GM12801 (cell line): ENCODE data around the gene DNMT3L.

Experiments used
- CTCF ChIP-seq: IDR thresholded peaks from one replicate; pipeline ENCODE4 v1.5.1; 2011; ENCODE audit warnings: control low read depth; ENCODE audit not compliant: insufficient read length; ENCODE audit errors: extremely low read depth

Gene DNMT3L

DNA sequence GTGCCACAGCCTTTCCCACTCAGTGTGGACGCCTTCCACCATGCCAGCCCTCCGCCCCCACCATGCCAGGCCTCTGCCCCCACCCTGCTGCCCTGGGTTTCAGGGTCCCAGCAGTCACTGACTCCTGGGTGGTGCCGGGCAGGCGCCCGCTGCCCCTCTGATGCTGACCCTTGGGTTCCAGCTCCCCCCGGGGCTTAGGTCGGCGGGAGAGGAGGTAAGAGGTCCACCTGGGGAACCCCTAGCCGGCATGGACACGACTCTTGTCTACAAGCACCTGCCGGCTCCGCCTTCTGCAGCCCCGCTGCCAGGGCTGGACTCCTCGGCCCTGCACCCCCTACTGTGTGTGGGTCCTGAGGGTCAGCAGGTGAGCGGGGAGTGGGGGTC, 31.1 kb upstream of the DNMT3L start:
- no peak for TF ChIP-seq CTCF

DNA sequence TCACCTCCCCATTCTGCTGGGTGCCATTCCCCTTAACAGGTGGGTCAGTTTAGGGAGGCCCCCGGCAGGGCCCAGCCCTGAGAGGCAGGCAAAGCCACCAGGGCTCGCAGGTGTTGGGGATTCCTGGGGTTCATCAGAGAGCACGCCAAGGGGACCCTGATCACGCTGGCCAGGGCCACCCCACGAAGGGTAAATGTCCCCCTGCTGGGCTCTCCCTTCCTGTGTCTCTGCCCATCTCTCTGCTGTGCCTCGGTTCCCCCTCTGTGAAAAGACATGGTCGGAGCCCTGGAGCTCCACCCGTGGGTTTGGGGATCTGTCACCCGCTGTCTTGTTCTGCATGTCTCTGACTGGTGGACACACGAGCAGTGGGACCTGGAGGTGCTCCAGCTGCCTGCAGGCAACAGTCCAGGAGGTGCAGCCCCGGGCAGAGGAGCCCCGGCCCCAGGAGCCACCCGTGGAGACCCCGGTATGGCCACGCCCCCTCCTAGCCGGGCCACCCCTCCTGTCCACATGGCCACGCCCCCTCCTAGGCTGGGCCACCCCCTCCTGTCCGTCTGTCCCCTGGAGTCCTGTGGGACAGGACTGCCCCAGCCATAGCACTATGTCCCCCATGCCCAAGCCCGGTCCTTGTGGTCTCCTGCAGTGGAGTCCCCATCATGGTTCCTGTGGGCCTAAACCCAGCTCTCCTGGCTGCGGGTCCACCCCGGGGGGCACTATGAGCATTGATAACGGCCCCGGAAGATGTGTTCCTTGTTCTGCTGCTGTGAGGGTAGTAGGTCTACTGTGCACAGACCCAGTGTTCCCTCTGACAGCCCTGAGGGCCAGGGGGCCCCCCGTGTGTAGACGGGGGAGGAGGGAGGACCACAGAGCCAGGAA, 30.5 kb upstream of the DNMT3L start:
- no peak for TF ChIP-seq CTCF

- TF ChIP-seq CTCF, result no peak
Measured at GRCh38 chr21:44291078-44291935, 29.6 kb upstream of the DNMT3L start.

DNA sequence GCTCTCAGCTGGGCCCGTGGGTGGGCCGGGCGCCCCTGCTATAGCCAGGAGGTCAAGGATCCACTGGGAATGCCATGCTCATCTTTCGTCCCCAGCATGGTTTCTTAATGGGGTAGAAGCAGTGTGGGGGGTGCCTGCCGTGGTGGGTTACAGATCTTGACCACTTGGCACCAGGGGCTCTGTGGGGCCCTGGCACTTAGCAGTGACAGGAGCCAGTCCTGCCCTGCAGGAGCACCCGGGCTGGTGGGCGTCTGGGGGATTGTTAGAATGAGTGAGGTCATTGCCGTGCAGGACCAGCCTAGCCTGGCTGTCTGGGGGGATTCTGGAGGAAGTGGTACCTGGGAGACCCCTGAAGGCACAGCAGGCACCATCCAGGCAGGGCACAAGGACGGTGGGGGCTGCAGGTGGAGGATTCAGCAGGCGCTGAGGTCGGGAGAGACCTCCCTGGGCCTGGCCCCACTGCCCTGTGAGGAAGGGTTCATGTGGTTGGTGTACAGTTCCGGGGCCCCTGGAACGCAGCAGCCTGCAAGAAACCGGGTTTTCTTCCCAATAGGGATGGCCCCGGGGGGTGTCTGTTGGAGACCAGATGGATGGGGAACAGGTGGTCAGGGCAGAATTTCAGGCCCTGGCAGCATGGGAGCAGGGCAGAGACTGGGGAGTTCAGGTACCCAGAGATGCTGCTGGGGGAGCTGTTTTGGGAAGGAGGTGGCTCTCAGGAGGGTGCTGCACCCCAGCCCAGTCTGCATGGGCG, 28.8 kb upstream of the DNMT3L start:
- no peak for TF ChIP-seq CTCF

DNA sequence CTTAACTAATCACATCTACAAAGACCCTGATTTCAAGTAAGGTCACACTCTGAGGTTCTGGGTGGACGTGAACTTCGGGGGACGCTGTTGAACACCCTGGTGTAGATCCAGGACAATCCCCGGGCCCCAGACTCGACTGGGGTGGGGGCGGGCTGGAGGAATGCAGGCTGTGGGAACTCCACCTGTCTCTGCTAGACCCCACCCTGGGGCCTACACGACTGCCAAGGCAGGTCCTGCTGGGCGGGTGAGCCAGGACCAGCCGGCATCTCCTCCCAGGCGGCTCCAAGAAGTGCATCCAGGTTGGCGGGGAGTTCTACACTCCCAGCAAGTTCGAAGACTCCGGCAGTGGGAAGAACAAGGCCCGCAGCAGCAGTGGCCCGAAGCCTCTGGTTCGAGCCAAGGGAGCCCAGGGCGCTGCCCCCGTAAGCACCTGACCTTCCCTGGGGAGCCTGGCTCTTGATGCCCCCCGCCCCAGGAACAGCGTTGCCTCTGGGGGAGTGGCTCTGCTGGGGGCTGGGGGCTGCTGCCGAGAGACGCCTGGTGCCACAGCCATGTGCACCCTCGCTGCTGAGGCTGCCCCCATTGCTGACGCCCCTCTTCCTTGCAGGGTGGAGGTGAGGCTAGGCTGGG, 27.8 kb upstream of the DNMT3L start:
- no peak for TF ChIP-seq CTCF

- TF ChIP-seq CTCF, result no peak
Measured at GRCh38 chr21:44288251-44289110, 26.8 kb upstream of the DNMT3L start.
